Osteoblast (primary cell): Measurements from ENCODE around the gene CARMIL1. TPM values are rescaled to one million over a fixed set of nuclear protein-coding genes. Genes with fewer than 3 reads are reported as not detected.

Experiments
- DNase-seq: peaks from one replicate; pipeline ENCODE4 v3.0.0; 2011; ENCODE audit warnings: low spot score, mixed read lengths; ENCODE audit not compliant: insufficient read length; ENCODE audit errors: missing footprints
- H2AFZ ChIP-seq: 2 replicates; pipeline ENCODE4 v1.6.0; 2011; ENCODE audit warnings: mild to moderate bottlenecking, low read length
- H3K27ac ChIP-seq: 2 replicates; pipeline ENCODE4 v1.5.1; 2011; ENCODE audit warnings: mild to moderate bottlenecking, low read depth, low read length, moderate library complexity
- H3K27me3 ChIP-seq: 2 replicates; pipeline ENCODE4 v1.6.0; 2012; ENCODE audit warnings: mild to moderate bottlenecking, control low read depth, inconsistent platforms, low read length, moderate library complexity; ENCODE audit not compliant: insufficient read depth
- H3K36me3 ChIP-seq: 2 replicates; pipeline ENCODE4 v1.5.1; 2011; ENCODE audit warnings: mild to moderate bottlenecking, low read length, control low read depth, moderate library complexity; ENCODE audit not compliant: insufficient read depth
- H3K4me1 ChIP-seq: 2 replicates; pipeline ENCODE4 v1.5.1; 2011; ENCODE audit warnings: mild to moderate bottlenecking, low read length, control low read depth, moderate library complexity; ENCODE audit not compliant: insufficient read depth
- H3K4me2 ChIP-seq: 2 replicates; pipeline ENCODE4 v1.6.0; 2011; ENCODE audit warnings: mild to moderate bottlenecking, low read length; ENCODE audit not compliant: insufficient read depth
- H3K4me3 ChIP-seq: fragments of 200-600 bp; sonication (generic); 3 replicates; pipeline ENCODE4 v1.5.1; 2012; ENCODE audit warnings: mild to moderate bottlenecking, low read length, inconsistent platforms; ENCODE audit not compliant: insufficient read depth
- H3K79me2 ChIP-seq: 2 replicates; pipeline ENCODE4 v1.6.0; 2012; ENCODE audit warnings: mild to moderate bottlenecking, low read length, control low read depth, inconsistent platforms; ENCODE audit not compliant: insufficient read depth
- H3K9me3 ChIP-seq: 2 replicates; pipeline ENCODE4 v1.5.1; 2011; ENCODE audit warnings: low read depth, low read length, control low read depth
- H4K20me1 ChIP-seq: 2 replicates; pipeline ENCODE4 v1.6.0; 2012; ENCODE audit warnings: mild to moderate bottlenecking, low read length, control low read depth; ENCODE audit not compliant: insufficient read depth
- total RNA-seq: library from RNA; depleted of rRNA; stranded (reverse); fragments of >200 nt; gene quantifications from 2 replicates; pipeline ENCODE4 v1.2.3, GENCODE V29; 2012
- TF ChIP-seq, protein P1 (sequence below): IDR thresholded peaks from 2 replicates; pipeline ENCODE4 v1.5.1; 2011; ENCODE audit warnings: mild to moderate bottlenecking, low read depth, low read length, moderate library complexity; ENCODE audit errors: extremely low read depth

The CARMIL1 gene
- total RNA-seq, 1 donor: 25.7 TPM

DNA sequence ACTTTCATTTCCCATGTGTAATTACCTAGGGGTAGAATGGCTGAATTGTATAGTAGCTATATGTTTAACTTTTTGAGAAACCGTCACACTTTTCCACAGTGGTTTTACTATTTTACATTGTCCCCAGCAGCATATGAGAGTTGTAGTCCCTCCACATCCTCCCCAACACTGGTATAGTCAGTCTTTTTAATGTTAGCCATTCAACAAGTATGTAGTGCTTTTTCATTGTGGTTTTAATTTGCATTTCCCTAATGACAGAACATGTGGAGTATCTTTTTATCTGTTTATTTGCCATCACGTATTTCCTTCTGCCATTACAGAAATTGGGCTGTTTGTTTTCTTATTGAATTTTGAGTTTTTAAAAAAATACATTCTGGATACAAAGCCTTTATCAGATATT lies 148.4 kb downstream of the CARMIL1 start:
- Histone ChIP-seq H3K4me1 (no peaks in the 10 kb centered on the region), H3K9me3 (no peaks in the 10 kb centered on the region), H3K27ac (no peak overlapping the region), H2AFZ (no peak overlapping the region), H3K36me3 (no peaks in the 10 kb centered on the region), H4K20me1 (no peaks in the 10 kb centered on the region), H3K27me3 (no peaks in the 10 kb centered on the region), H3K4me2 (no peak overlapping the region), H3K4me3 (no peak overlapping the region), H3K79me2 (no peaks in the 10 kb centered on the region)
- TF ChIP-seq, protein P1, sequence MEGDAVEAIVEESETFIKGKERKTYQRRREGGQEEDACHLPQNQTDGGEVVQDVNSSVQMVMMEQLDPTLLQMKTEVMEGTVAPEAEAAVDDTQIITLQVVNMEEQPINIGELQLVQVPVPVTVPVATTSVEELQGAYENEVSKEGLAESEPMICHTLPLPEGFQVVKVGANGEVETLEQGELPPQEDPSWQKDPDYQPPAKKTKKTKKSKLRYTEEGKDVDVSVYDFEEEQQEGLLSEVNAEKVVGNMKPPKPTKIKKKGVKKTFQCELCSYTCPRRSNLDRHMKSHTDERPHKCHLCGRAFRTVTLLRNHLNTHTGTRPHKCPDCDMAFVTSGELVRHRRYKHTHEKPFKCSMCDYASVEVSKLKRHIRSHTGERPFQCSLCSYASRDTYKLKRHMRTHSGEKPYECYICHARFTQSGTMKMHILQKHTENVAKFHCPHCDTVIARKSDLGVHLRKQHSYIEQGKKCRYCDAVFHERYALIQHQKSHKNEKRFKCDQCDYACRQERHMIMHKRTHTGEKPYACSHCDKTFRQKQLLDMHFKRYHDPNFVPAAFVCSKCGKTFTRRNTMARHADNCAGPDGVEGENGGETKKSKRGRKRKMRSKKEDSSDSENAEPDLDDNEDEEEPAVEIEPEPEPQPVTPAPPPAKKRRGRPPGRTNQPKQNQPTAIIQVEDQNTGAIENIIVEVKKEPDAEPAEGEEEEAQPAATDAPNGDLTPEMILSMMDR: no peak
- no peak for DNase-seq

DNA sequence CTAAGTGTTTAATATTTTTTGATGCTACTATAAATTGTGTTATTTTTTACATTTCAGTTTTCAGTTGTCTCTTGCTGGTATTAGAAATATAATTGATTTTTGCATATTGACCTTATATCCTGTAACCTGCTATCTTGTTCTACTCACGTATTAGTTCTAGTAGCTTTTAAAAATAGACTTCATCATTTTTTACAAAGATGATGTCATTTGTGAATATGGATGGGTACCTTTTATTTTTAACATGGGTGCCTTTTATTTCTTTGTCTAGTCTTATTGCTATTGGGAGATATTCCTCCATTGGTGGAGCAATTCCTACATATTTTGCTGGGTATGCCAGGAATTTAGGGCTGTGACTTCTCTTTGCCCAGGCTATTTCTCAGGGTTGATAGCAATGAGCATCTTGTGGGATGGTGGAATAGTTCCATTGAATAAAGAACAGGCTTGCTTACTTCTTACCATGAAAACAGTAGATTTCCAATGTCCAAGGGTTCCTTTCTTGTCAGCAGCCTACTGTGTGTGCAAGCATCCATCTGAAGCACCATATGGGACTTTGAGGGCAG lies 149.7 kb downstream of the CARMIL1 start:
- Histone ChIP-seq H3K36me3 (no peaks in the 10 kb centered on the region), H3K27me3 (no peaks in the 10 kb centered on the region), H3K4me3 (no peak overlapping the region), H2AFZ (no peak overlapping the region), H3K4me1 (no peaks in the 10 kb centered on the region), H3K9me3 (no peaks in the 10 kb centered on the region), H4K20me1 (no peaks in the 10 kb centered on the region), H3K27ac (no peak overlapping the region), H3K79me2 (no peaks in the 10 kb centered on the region), H3K4me2 (no peak overlapping the region)
- TF ChIP-seq, protein P1: no peak
- DNase-seq: no peak

DNA sequence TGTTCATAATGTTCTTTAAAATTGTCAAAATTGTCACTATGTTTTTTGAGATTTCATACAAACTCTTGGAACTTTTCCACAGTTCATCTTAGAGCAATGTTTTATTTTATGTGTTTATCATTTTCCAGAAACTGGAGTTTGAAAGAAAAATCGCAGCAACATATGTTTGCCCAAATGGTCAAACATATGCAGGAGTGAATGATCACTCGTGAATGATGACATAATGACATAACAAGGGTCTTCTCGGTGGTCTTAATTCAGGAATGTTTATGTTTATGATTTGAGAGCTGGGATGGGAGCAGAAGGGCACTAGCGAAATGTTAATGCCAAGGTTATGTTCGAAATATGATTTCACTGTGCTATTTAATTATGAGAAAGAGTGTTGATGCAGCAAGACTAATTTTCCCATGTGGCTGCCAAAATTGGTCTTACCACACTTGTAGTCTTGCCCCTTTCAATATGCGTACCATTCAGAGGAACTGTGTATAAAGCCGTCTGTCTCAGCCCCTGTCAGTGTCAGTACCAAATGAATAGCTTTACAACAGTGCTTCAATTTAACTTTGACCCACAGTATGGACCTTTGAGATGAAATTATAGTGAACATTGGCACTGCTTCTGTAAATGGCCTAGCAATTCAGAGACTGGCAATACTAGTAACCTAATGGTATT lies 152.3 kb downstream of the CARMIL1 start:
- Histone ChIP-seq H3K4me2 (no peak overlapping the region), H2AFZ (no peak overlapping the region), H3K27me3 (no peaks in the 10 kb centered on the region), H3K9me3 (no peaks in the 10 kb centered on the region), H3K4me1 (no peaks in the 10 kb centered on the region), H4K20me1 (no peaks in the 10 kb centered on the region), H3K36me3 (no peaks in the 10 kb centered on the region), H3K27ac (no peak overlapping the region), H3K4me3 (no peak overlapping the region), H3K79me2 (no peaks in the 10 kb centered on the region)
- TF ChIP-seq, protein P1: no peak
- no peak for DNase-seq

DNA sequence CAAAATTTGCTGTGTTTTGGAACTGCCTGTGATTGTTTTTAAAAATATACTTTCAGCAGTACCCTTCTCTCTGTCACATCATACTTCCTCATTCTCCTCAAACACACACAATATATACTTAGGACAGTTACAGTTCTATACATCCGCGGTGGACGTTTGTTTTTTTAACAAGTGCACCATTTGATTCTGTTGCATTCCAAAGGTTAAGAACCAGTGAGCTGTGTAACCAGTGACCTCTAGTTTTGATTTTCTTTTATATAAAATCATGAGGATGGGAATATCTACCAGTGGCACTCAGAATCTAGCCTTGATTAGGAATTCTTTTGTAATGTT lies 152.8 kb downstream of the CARMIL1 start:
- H3K27ac ChIP-seq: no peak overlapping the region
- H3K27me3 ChIP-seq: no peaks in the 10 kb centered on the region
- no peak for DNase-seq
- no peaks in the 10 kb centered on the region for H4K20me1 ChIP-seq
- TF ChIP-seq, protein P1: no peak
- H3K4me2 ChIP-seq: no peak overlapping the region
- H3K4me3 ChIP-seq: no peak overlapping the region
- no peaks in the 10 kb centered on the region for H3K79me2 ChIP-seq
- no peaks in the 10 kb centered on the region for H3K36me3 ChIP-seq
- H3K9me3 ChIP-seq: no peaks in the 10 kb centered on the region
- H2AFZ ChIP-seq: no peak overlapping the region
- H3K4me1 ChIP-seq: no peaks in the 10 kb centered on the region
